OCI-LY7 (cell line): Measurements from ENCODE around the gene ATP6V1C2. TPM values are rescaled to one million over a fixed set of nuclear protein-coding genes. Genes with fewer than 3 reads are reported as not detected.
A peak's percentile ranks its signal among the peaks of the same experiment; 100 is the strongest.

Experiments
- BruUV-seq: library from RNA; stranded (reverse); fragments of 400-500 nt; replicated peaks from 2 replicates; lab custom pipeline; 2021; lab: Mats Ljungman, UMichigan
- CTCF ChIA-PET: fragments of 300-600 bp; sonication (Branson Sonifier 250); formaldehyde crosslinking; loops from one replicate; lab custom pipeline; 2022; ENCODE audit warnings: antibody characterized with exemption; ENCODE audit not compliant: unreplicated experiment; lab: Charles Lee
- POLR2A ChIA-PET: fragments of 300-600 bp; sonication (Branson Sonifier 250); formaldehyde crosslinking; loops from one replicate; lab custom pipeline; 2022; ENCODE audit warnings: antibody characterized with exemption; lab: Charles Lee
- DNase-seq: peaks from one replicate; pipeline ENCODE4 v3.0.0-alpha.2; 2015; ENCODE audit warnings: low spot score
- H2AFZ ChIP-seq: fragments of 200-600 bp; sonication (generic), shearing (Covaris generic); 2 replicates; pipeline ENCODE4 v1.6.1; 2014; ENCODE audit warnings: mild to moderate bottlenecking, antibody characterized with exemption, low read length, moderate library complexity
- H3K27ac ChIP-seq: fragments of 200-600 bp; sonication (generic); 2 replicates; pipeline ENCODE4 v1.5.1; 2014; ENCODE audit warnings: mixed run types, low read depth, mild to moderate bottlenecking, moderate library complexity, low read length, inconsistent platforms; ENCODE audit not compliant: poor library complexity, severe bottlenecking
- H3K36me3 ChIP-seq: fragments of 200-600 bp; sonication (generic); 2 replicates; pipeline ENCODE4 v1.6.1; 2014; ENCODE audit warnings: mild to moderate bottlenecking, antibody characterized with exemption, low read length, moderate library complexity, mixed read lengths; ENCODE audit not compliant: insufficient read depth
- H3K4me1 ChIP-seq: fragments of 200-600 bp; sonication (generic); 2 replicates; pipeline ENCODE4 v1.5.1; 2014; ENCODE audit warnings: mild to moderate bottlenecking, low read length; ENCODE audit not compliant: insufficient read depth, poor library complexity, severe bottlenecking
- H3K4me2 ChIP-seq: fragments of 200-600 bp; sonication (generic); 2 replicates; pipeline ENCODE4 v1.6.1; 2014; ENCODE audit warnings: mild to moderate bottlenecking, low read length
- H3K4me3 ChIP-seq: fragments of 200-600 bp; sonication (generic); 2 replicates; pipeline ENCODE4 v1.5.1; 2014; ENCODE audit warnings: mild to moderate bottlenecking, low read depth, low read length; ENCODE audit not compliant: poor library complexity, severe bottlenecking
- H3K79me2 ChIP-seq: fragments of 200-600 bp; sonication (generic); 2 replicates; pipeline ENCODE4 v1.6.1; 2016; ENCODE audit warnings: low read depth, mild to moderate bottlenecking, low read length, moderate library complexity, mixed read lengths; ENCODE audit not compliant: insufficient read depth
- H3K9me2 ChIP-seq: fragments of 200-600 bp; sonication (generic); 2 replicates; pipeline ENCODE4 v1.6.1; 2016; ENCODE audit warnings: mild to moderate bottlenecking, low read length, mixed read lengths; ENCODE audit not compliant: insufficient read depth
- H3K9me3 ChIP-seq: fragments of 200-600 bp; sonication (generic); 2 replicates; pipeline ENCODE4 v1.6.1; 2014; ENCODE audit warnings: mild to moderate bottlenecking, mixed run types, low read length, mixed read lengths
- H4K20me1 ChIP-seq: fragments of 200-600 bp; sonication (generic); 2 replicates; pipeline ENCODE4 v1.6.1; 2014; ENCODE audit warnings: mild to moderate bottlenecking, antibody characterized with exemption, low read length, moderate library complexity, mixed read lengths; ENCODE audit not compliant: insufficient read depth
- CTCF ChIP-seq: fragments of 200-600 bp; sonication (generic); conservative IDR thresholded peaks from 2 replicates; pipeline ENCODE4 v1.5.1; 2014; ENCODE audit warnings: mild to moderate bottlenecking, antibody characterized with exemption, low read length, moderate library complexity, mixed read lengths
- EZH2phosphoT487 ChIP-seq: fragments of 200-600 bp; sonication (generic); IDR thresholded peaks from 2 replicates; pipeline ENCODE4 v1.6.1; 2018; ENCODE audit warnings: low read depth, borderline replicate concordance, mild to moderate bottlenecking, mixed run types, antibody characterized with exemption, low read length, moderate library complexity, mixed read lengths
- intact Hi-C: fragments of 100-400 bp; cut with micrococcal nuclease; formaldehyde crosslinking; loops from one replicate; pipeline ENCODE4 v1.10.0; 2022; ENCODE audit not compliant: unreplicated experiment
- total RNA-seq, 2 experiments: library from RNA; depleted of rRNA in 1 of 2; stranded (reverse); fragments of >200 nt in 1 of 2; shearing (Covaris generic) in 1 of 2; gene quantifications; 2 replicates each; pipeline ENCODE4 v1.2.3, GENCODE V29; 2014 to 2022

Gene ATP6V1C2
- total RNA-seq, 2 experiments from 2014 or later, result 0.13 TPM; not detected in 1

GRCh38 chr2:10810202-10811161, 89.1 kb downstream of the ATP6V1C2 start:
- DNase-seq, result peak; percentile 59
- peak overlapping the region; percentile 70 for H3K27ac ChIP-seq
- ChIA-PET CTCF (no interaction called here), POLR2A (interaction anchor here (0.7 kb wide), 1 partner anchor 124 kb away, joined by 3 read pairs; no protein-coding TSS in a partner anchor)
- peaks cover 66% of the 10 kb centered on the region for H3K79me2 ChIP-seq
- no peaks in the 10 kb centered on the region for H3K9me2 ChIP-seq
- H3K9me3 ChIP-seq, result no peaks in the 10 kb centered on the region
- peak overlapping the region; percentile 91 for H3K4me2 ChIP-seq
- no peak for TF ChIP-seq CTCF
- TF ChIP-seq EZH2phosphoT487, result no peak
- no peak overlapping the region for H2AFZ ChIP-seq
- peaks cover 40% of the 10 kb centered on the region for H4K20me1 ChIP-seq
- peaks cover 57% of the 10 kb centered on the region for H3K4me1 ChIP-seq
- H3K36me3 ChIP-seq, result peaks cover 53% of the 10 kb centered on the region
- TSS peak; percentile 55 for BruUV-seq
- intact Hi-C loops, result loop anchor here (5.0 kb wide), 3 partner anchors 363 to 937 kb away; partner anchors contain the start of genes LPIN1, ODC1 and ROCK2
- peak overlapping the region; percentile 79 for H3K4me3 ChIP-seq

GRCh38 chr2:10811517-10811916, 90.1 kb downstream of the ATP6V1C2 start:
- peaks cover 58% of the 10 kb centered on the region for H3K79me2 ChIP-seq
- CTCF ChIA-PET, result no interaction called here
- no peak overlapping the region for H2AFZ ChIP-seq
- POLR2A ChIA-PET, result interaction anchor here (0.7 to 1.3 kb wide), 4 partner anchors 9 to 125 kb away, joined by 3 to 7 read pairs (median 4); no protein-coding TSS in a partner anchor
- H3K9me2 ChIP-seq, result no peaks in the 10 kb centered on the region
- peak overlapping the region; percentile 70 for H3K27ac ChIP-seq
- peak overlapping the region; percentile 79 for H3K4me3 ChIP-seq
- peaks cover 47% of the 10 kb centered on the region for H3K36me3 ChIP-seq
- peaks cover 40% of the 10 kb centered on the region for H4K20me1 ChIP-seq
- peak overlapping the region; percentile 91 for H3K4me2 ChIP-seq
- H3K9me3 ChIP-seq, result no peaks in the 10 kb centered on the region
- intact Hi-C loops, result loop anchor here (5.0 kb wide), 3 partner anchors 364 to 936 kb away; partner anchors contain the start of genes LPIN1, ODC1 and ROCK2
- no peak for DNase-seq
- TF ChIP-seq CTCF (no peak), EZH2phosphoT487 (no peak)
- BruUV-seq, result no TSS peak
- H3K4me1 ChIP-seq, result peaks cover 57% of the 10 kb centered on the region
